GM18868 (cell line): ENCODE measurements around the gene MGAT3.
"Not testable (repeated sequence)": the region's sequence is repeated elsewhere in the genome, so short reads cannot be mapped to it uniquely, and the experiment has no call there.

Source experiments
- ATAC-seq: cut with Tn5 transposase; IDR thresholded peaks from one replicate; pipeline ENCODE4 v1.9.1; 2021; ENCODE audit warnings: mild to moderate bottlenecking, moderate library complexity; ENCODE audit not compliant: unreplicated experiment

Gene MGAT3

DNA sequence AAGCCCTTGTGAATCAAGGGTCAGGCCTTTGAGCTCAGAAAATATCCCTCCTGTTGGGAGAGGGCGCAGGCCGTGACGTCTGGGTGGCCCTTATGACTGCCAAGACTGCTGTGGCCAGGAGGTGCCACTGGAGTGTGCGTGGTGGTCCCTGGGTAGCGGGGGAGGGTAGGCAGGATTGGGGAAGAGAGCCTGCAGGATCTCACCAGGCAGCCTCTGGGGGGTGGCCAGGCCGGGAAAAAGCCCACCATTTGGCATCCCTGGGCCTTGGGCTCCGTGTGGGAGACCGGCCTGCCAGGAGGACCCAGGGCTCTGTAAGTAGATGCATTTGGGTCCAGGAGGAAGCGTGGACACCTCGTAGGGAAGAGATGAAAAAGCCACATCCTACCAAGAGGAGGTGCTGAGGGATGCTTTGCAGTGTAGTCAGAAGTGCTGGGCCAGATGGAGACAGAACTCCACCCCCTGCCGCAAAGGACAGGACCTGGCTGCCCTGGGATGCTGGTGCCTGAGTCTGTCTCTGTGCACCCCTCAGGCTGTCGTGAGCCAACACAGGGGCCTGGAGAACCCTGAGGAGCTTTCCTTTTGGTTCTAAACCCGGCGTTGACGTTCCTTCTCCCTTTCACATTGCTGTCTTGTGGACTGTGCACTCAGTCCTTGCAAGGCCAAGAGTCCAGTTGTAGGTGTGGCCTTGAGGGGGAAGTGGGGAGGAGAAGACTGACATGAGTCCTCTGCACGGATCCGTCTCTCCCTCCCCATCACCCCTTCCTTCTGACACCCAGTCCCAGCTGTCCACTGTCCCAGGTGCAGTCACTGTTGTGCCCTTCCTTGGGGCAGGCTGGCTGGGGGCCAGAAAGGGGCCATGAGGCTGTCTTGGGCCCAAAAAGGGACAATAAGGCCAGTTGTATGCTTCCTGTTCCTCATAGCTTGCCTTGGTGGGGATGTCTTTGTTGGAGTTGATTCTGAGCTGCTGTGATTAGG lies 32.6 kb downstream of the MGAT3 start:
- ATAC-seq: no peak

DNA sequence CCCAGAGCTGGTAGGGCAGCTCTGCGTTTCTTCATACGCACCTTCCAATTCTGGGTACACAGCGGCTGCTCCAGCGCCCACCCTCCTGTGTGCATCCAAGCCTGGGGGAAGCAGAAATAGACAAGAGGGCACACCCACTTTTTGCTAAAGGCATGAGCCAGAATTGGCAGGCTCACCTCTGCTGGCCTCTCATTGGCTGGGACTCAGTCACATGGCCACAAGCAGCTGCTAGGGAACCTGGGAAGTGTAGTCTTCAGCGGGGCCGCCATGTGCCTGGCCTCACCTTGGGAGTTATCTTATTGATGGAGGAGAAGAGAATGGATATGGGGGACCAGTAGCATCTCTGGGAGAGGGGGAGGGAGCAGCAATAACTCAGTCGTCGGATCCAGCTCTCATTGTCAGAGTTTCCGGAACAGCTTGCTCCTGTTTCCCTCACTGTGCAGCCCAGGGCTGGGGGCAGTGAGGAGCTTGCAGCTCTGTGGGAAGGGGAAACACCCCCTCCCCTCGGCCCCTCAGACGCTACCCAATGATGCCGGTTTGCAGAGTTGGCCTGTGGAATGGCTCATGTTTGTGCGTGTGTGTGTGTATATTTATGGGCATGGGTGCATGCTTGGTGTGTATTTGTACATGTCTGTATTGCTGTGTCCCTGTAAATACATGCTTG lies 33.5 kb downstream of the MGAT3 start:
- peak; percentile 84 for ATAC-seq

DNA sequence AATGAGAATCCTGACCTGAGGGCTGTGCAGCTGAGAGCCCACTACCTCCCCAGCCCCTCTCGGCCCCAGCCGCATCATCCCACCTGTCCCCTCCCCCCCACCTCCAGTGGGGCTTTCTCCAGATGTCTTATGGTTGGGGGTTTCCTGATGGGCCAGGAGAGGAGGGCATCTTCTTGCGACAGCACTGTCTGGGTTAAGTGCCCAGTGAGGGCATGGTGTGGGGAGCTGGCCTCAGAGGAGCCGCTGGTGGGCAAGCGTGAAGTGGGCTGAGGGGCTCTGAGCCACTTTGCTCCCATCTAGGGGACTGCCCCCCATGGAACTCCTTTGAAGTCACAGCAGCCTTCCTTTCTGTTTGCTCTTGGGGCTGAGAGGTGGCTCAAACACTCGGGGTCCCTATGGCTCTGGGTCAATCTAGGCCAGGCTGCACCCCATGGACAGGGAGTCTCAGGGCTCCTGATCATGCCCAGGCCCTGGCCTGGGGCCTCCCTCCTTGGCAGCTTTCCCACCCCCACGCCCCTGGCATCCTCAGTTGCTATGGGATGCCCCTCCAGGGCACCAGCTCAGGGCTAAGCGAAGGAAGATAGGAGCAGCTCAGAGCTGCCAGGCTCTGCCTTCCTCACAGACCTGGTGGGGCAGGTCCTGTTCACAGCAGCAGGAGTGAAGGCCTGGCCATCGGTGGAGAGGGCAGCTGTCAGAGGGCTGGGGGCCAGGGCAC lies 34.3 kb downstream of the MGAT3 start:
- ATAC-seq: no peak

DNA sequence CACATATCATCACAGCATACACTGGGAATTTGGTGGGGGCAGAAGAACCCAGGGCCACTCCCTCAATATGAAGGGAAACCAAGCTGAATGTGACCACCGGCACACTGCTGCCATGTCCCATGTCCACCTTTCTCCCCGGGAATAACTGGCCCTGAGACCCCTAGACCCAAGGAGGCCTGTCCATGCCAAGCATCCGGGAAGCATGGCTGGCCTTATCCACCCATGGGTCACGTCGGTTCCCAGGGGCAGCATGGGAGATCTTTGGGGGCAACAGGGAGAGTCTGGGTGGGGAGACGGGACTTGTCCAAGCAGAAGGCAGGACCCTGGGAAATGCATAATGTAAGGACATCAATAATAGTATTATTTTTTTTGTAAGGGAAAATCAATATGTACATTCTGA lies 34.9 kb downstream of the MGAT3 start:
- ATAC-seq: no peak

DNA sequence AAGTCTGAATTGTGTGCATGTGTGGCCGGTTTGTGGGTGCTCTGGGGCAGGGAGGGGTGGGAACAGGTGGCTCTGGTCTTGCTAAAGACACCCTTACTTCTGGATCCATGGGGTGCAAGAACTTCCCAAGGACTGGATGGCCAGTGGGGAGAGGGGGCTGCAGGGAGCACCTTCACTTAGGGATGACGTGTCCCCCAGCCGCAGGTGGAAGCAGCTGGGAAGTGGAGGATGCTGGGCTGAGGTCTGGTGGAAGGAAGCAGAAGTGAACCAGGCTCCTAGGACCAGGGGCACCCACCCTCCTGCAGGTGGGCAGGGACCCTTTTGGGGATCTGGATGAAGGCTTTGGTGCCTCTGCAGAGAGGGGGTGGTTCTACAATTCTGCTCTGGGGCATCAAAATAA lies 35.4 kb downstream of the MGAT3 start:
- ATAC-seq: no peak

DNA sequence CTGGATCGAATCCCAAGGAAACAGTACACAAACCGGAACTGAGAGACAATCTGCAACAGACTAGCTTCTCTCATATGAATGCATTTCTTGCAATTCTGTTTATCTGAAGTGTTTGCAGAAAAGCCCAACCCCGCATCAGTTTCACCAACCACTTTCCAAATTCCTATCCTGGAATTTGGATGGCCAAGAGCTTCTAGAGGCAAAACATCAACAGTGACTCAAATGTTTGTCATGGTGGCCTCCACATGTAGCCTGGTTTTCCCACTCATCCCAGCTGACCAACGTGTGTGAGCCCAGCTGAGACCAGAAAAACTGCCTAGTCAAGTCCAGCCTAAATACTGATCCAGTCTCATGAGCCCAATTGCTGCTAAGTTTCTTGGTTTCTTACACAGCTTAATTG lies 36.9 kb downstream of the MGAT3 start:
- ATAC-seq: no peak

DNA sequence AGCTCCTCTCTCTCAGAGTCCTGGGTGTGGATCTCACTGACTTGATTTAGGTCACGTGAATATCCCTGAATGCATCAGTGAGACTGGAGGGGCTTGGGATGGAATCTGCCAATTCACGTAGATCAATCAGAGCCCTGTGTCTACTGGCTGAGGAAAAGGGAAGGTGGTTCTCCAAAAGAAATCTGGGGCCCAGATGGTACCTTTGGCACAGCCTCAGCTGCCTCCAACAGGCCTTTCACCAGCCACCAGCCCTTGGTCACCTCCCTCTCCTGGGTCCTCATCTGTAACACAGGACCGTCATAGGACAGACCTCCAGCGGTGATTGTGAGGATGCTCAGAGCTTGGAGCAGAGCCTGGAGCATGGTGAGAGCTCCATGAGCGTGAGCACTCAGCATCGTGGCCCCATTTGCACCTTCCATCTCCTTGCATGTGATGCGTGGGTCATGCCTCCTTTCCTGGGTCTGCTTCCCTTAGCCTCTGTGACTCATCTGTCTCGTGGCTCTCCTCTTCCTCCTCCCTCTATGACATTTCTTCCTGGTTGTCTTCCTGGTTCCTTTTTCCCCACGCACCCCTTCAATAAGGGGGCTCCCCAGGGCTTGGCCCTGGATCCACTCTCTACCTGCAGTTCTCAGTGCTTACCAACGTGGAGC lies 37.8 kb downstream of the MGAT3 start:
- ATAC-seq: no peak

DNA sequence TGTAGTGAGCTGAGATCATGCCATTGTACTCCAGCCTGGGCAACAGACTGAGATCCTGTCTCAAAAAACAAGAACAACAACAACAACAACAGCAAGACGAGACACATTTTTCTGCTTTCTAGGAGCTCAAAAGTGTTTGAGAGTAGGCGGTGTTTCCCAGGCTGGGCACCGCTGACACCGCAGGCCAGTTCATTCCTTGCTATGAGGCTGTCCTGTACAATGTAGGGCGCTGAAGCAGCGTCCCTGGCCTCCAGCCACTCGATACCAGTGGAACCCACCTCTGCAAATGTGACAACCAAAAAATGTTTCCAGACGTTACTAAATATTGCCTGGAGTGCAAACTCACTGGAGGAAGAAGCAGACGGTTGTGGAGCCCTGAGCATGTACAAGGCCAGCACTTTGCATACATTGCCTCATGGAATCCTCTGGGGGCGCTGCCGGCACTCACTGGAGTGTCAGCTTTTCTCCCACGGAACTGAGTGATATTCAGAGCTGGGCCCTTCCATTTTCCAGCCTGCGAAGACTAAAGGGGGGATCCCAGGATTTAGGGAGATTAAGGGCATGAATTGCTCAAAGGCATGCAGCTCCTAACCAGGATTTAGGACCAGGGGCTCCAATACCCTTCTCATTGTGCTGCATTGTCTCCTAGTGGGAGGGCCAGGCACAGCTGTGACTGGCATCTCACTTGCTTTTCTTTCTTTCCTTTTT lies 39.5 kb downstream of the MGAT3 start:
- no peak for ATAC-seq

DNA sequence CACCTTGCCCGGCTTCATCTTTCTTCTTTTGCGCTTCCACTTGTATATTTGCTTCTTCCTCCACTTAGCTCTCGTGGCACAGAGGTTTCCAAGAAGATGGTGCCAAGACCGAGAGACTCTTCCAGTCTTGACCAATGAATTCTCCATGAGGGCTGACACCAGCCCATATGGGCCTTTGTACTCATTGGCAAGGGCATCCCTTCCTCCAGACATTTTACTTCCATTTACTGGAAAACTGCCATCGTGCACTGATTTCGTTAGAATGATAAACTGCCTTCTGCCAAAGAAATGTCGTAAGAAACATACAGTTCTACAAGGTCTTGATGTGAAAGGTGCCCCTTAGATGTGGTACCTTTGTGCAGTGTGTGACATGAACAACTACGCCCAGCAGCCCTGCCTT lies 40.6 kb downstream of the MGAT3 start:
- ATAC-seq: no peak

DNA sequence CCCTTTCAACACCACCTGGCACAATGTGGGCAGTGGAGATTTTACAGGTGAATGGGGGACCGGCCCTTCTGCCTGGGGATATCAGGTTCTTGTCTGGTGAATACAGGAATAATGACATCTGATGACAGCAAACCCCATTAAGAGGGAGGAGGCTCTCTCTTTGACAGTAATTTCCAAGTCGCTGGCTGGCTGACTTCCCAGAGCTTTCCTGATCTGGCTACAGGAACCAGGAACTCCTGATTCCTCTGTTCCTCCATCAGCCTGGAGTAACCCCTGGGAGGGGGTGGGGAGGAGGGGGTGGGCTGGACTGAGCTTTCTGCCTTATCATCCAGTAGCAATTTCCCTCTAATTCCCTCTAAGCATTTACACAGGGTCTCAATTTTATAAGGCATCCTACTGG lies 41.6 kb downstream of the MGAT3 start:
- no peak for ATAC-seq

DNA sequence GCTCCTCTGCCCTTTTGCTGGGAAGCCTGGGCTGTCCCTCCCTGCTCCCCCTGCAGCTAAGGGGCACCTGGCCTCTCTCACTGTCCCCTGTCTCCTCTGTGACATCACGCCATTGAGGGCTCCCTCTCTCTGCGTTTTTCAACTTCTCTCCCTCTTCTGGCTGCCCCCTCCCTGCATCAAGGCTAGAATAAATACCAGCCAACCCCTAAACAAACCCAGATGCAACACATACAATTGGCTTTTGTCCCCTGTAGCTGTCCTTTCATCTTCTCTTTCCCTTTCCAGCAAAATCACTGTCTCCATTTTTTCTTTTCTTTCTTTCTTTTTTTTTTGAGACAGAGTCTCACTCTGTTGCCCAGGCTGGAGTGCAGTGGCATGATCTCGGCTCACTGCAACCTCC lies 42.0 kb downstream of the MGAT3 start:
- no peak for ATAC-seq

DNA sequence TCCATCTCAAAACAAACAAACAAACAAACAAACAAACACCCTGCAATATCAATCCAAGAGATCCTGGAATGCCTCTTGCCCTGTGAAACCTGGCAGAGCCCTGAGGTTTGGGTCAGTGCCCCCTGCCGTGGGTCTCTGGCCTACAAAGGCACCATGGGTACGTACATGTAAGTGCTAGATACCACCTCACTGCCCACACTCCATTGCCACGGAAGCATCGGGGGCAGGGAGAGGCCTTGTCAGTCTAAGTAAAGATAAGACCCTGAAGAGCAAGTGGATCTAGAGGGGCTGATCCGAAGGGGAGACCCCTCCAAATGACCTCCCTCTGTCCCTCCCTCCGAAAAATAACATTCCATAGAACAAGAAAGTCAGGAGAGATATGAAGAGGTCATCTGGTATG lies 43.3 kb downstream of the MGAT3 start:
- no peak for ATAC-seq

DNA sequence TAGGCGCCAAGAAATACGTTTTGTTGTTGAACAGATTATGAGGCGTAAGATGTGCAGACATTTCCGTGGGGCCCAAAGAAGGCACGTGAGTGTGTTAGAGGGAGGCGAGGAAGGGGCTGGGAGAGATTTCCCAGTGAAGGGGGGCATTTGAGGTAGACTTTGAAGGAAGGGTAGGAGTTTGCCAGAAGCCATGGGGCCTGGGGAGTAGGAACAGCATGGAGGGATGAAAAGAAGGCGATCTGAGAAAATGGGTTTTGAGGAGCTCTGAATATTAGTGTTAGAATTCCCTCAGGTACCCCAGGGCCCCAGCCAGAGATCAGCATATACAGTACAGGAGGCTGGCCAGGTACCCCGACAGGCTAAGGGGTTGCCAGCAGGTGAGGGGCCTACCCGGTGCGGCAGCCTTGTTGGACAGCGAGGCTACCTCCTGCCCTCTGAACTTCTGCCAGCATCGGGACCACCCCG lies 44.9 kb downstream of the MGAT3 start:
- ATAC-seq: no peak

DNA sequence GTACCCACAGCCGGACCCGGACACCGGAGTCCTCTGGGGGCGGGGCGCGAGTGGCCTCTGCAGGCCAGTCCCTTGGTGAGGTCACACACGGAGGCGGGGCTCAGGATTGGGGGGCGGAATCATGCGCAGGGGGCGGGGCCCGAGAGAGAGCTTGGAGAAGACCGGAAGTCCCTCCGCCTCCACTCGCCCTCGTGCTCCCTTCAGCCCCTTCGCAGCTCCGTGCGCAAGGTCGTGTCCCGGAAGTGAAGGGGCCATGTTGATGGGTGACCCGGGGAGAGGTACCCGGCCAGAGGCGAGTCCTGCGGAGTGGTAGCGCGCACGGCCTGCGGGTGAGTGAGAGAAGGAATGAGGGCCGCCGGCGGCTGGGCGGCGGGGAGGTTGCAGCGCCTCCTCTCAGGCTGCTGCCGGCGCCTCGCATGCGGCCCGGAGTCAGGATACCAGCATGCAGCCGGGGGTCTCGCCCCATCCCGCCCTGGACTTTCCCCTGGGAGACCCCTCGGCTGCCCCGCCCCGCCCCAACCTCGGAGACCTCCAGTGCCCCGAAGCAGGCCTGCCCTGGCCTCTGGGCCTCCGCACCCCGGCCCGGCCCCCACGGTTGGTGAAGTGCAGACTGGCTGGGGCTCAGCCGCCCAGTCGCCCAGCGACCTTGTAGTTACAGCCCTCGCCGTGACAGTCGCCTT lies 45.4 kb downstream of the MGAT3 start, which contains the start of gene MIEF1:
MIEF1 (plus strand) TSS at position 182 of the 680 bp plus-strand sequence. CDS start 9,005 bp downstream, outside the sequence.
- peak; percentile 91 for ATAC-seq

DNA sequence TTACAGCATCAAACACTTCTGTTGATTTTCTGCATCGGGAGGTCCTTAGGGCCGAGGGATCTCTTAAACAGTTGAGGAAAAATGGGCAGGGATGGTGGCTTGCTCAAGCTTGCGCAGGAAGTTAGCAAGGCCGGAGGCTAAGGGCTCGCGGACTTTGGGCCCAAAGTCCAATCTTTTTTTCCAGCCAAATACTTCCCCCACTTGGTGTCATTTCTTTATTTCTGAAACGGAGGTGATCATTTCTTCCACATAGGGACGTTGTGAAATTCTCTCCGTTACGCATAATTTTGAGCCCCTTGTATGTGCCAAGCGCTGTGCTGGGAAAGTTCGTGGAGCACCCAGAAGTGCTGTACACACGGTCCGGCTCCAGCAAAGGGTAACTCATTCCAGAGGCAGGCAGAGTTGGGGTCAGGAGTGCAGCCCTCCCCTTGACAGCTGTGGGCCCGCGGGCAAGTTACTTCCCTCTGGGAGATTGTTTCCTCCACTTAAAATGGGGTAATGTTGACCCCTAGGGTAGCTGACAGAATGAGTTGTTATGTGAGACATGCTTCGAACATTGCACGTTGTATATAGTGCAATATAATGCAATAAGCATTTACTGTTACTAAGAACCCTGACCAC lies 46.1 kb downstream of the MGAT3 start:
- ATAC-seq: no peak

DNA sequence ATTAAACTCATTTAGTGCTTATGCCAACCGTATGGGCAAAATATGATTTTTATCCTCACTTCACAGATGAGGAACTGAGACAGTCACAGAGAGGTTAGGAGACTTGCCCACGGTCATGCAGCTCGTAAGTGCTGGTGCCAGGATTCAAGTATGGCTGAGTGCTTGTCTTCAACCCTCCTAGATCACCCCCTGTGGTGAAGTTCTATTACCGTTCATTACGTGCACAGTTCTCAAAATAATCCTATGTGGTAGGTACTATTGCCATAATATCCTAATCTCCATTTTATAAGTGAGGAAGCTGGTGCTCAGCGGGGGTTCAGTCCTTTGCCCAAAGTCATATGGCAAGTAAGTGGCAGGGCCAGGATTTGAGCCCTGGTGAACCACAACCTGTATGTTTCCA lies 46.8 kb downstream of the MGAT3 start:
- no peak for ATAC-seq

DNA sequence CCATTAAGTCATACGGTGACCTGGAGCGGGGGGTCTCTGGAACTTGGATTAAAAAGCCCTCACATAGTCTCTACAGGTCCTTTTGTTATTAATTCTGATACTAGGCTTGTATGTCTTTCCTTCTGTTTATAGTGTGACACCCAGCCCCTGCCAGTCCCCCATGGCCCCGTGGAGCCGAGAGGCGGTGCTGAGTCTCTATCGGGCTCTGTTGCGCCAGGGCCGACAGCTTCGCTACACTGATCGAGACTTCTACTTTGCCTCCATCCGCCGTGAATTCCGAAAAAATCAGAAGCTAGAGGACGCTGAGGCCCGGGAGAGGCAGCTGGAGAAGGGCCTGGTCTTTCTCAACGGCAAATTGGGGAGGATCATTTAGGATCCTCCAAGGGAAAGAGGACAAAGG lies 47.3 kb downstream of the MGAT3 start:
- no peak for ATAC-seq

DNA sequence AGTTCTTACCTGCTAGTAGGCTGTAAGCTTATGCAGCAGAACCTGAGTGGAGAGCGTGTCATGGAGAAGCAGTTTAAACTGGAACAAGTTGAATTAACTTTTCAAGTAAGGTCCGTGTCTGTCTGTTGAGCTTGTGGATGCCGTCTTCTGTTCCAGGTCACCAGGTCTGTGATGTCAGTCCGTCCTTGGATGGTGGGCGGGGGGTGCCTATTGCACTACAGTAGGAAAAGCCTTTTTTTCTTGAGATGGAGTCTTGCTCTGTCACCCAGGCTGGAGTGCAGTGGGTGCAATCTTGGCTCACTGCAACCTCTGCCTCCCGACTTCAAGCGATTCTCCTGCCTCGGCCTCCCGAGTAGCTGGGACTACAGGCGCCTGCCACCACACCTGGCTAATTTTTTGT lies 50.2 kb downstream of the MGAT3 start:
- not testable (repeated sequence) for ATAC-seq

DNA sequence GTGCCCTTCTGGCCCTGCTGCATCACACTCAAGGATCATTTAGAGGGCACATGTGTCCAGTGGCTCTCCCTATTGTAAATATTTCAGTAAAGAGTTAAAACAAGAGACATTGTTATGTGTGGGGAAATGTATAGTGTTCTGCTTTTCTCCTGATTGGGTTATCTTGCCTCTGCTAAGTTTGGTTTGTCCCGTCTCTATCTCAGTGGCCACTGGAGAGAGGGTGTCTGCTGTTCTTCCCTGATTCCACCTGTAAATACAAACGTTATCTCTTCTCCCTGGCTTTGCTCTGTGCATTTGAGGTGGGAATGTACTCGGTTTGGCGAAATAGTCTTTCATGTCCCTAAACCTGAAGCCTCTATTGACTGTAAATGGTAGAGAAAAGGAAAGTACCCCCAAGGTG lies 51.6 kb downstream of the MGAT3 start:
- no peak for ATAC-seq
